ENCODE results near the gene NIPSNAP3A.

- TF ChIP-seq SIRT6 (IDR thresholded peaks at IDR 0.05; ENCODE audit: low read length) (no peak), POLR2A (IDR thresholded peaks at IDR 0.05; ENCODE audit: control extremely low read depth in 1 of 2, low read depth in 2 of 2, low read length in 2 of 2) (no peak), EP300 (IDR thresholded peaks at IDR 0.05; ENCODE audit: borderline replicate concordance in 1 of 2, low read depth in 2 of 2, low read length in 2 of 2) (no peak), YY1 (IDR thresholded peaks at IDR 0.05; ENCODE audit: low read depth, low read length) (no peak), CTCF (IDR thresholded peaks at IDR 0.05; ENCODE audit: control extremely low read depth in 1 of 3, insufficient read depth in 1 of 3, low read depth in 1 of 3, low read length in 3 of 3) (no peak), USF2 (IDR thresholded peaks at IDR 0.05; ENCODE audit: low read length) (no peak), ZNF274 (IDR thresholded peaks at IDR 0.05; ENCODE audit: borderline replicate concordance, extremely low read depth, low read length) (no peak), RNF2 (IDR thresholded peaks at IDR 0.05; ENCODE audit: borderline replicate concordance, low read depth, low read length, missing control alignments, poor library complexity, severe bottlenecking) (no peak)
Measured at GRCh38 chr9:104784098-104784497, 36.6 kb downstream of the NIPSNAP3A start.
